Neural crest cell (in vitro differentiated cells): ENCODE results near the gene QPRT. TPM values are rescaled to one million over a fixed set of nuclear protein-coding genes. Genes with fewer than 3 reads are reported as not detected.
"Not testable (repeated sequence)": the region's sequence is repeated elsewhere in the genome, so short reads cannot be mapped to it uniquely, and the experiment has no call there.

ENCODE experiments used
- DNase-seq: peaks from one replicate; pipeline ENCODE4 v3.0.0; 2021; ENCODE audit warnings: low read depth, mixed read lengths, low spot score
- H3K27ac Mint-ChIP-seq: one replicate; pipeline ENCODE4 v1.8.0; 2021; ENCODE audit warnings: mild to moderate bottlenecking, mixed read lengths; ENCODE audit not compliant: unreplicated experiment
- H3K27me3 Mint-ChIP-seq: 2 replicates; pipeline ENCODE4 v1.8.0; 2021; ENCODE audit warnings: low read depth, mild to moderate bottlenecking, mixed read lengths
- H3K36me3 Mint-ChIP-seq: 2 replicates; pipeline ENCODE4 v1.8.0; 2021; ENCODE audit warnings: low read depth, mild to moderate bottlenecking, mixed read lengths
- H3K4me1 Mint-ChIP-seq: 2 replicates; pipeline ENCODE4 v1.8.0; 2021; ENCODE audit warnings: mixed read lengths
- H3K4me3 Mint-ChIP-seq: one replicate; pipeline ENCODE4 v1.8.0; 2021; ENCODE audit warnings: mild to moderate bottlenecking, mixed read lengths
- H3K9me3 Mint-ChIP-seq: 2 replicates; pipeline ENCODE4 v1.8.0; 2021; ENCODE audit warnings: mixed read lengths
- CTCF ChIP-seq: fragments of 200-600 bp; sonication (generic); conservative IDR thresholded peaks from 2 replicates; pipeline ENCODE4 v1.5.0; 2021; ENCODE audit warnings: antibody characterized with exemption, mild to moderate bottlenecking
- total RNA-seq: library from RNA; stranded (reverse); gene quantifications from 2 replicates; pipeline ENCODE4 v1.2.1, GENCODE V29; 2021

Gene QPRT
- total RNA-seq, 1 donor from 2014 or later, result 77.3 TPM

- no peak for TF ChIP-seq CTCF
- peak overlapping the region; percentile 65 for H3K4me3 Mint-ChIP-seq
- H3K27ac Mint-ChIP-seq, result peak overlapping the region; percentile 93
- H3K9me3 Mint-ChIP-seq, result no peaks in the 10 kb centered on the region
- DNase-seq, result no peak
- peaks cover 31% of the 10 kb centered on the region for H3K4me1 Mint-ChIP-seq
- no peaks in the 10 kb centered on the region for H3K27me3 Mint-ChIP-seq
- H3K36me3 Mint-ChIP-seq, result no peaks in the 10 kb centered on the region
These were observed 13.5 kb upstream of the QPRT start for GRCh38 chr16:29665294-29666077.

- not testable (repeated sequence) for H3K27me3 Mint-ChIP-seq, H3K9me3 Mint-ChIP-seq, H3K27ac Mint-ChIP-seq, H3K36me3 Mint-ChIP-seq, DNase-seq
- Mint-ChIP-seq H3K4me1 (peaks cover 31% of the 10 kb centered on the region), H3K4me3 (peak overlapping the region; percentile 65)
These were observed 11.7 kb upstream of the QPRT start for GRCh38 chr16:29667322-29667610.

GRCh38 chr16:29667755-29668154 is 11.2 kb upstream of the QPRT start:
- Mint-ChIP-seq H3K4me3 (no peak overlapping the region), H3K36me3 (no peaks in the 10 kb centered on the region), H3K4me1 (peaks cover 31% of the 10 kb centered on the region), H3K27me3 (no peaks in the 10 kb centered on the region), H3K27ac (no peak overlapping the region), H3K9me3 (no peaks in the 10 kb centered on the region)
- no peak for TF ChIP-seq CTCF
- DNase-seq, result no peak

- DNase-seq, result no peak
- H3K9me3 Mint-ChIP-seq, result no peaks in the 10 kb centered on the region
- no peak overlapping the region for H3K27ac Mint-ChIP-seq
- H3K36me3 Mint-ChIP-seq, result no peaks in the 10 kb centered on the region
- peaks cover 31% of the 10 kb centered on the region for H3K4me1 Mint-ChIP-seq
- no peaks in the 10 kb centered on the region for H3K27me3 Mint-ChIP-seq
- TF ChIP-seq CTCF, result no peak
- no peak overlapping the region for H3K4me3 Mint-ChIP-seq
These were observed 10.7 kb upstream of the QPRT start for GRCh38 chr16:29668267-29668666.

- DNase-seq, result no peak
- no peak overlapping the region for H3K4me3 Mint-ChIP-seq
- H3K27me3 Mint-ChIP-seq, result no peaks in the 10 kb centered on the region
- H3K36me3 Mint-ChIP-seq, result no peaks in the 10 kb centered on the region
- no peaks in the 10 kb centered on the region for H3K9me3 Mint-ChIP-seq
- no peak overlapping the region for H3K27ac Mint-ChIP-seq
- H3K4me1 Mint-ChIP-seq, result peaks cover 11% of the 10 kb centered on the region
- TF ChIP-seq CTCF, result no peak
These were observed 5.5 kb upstream of the QPRT start for GRCh38 chr16:29673501-29673900.

DNA sequence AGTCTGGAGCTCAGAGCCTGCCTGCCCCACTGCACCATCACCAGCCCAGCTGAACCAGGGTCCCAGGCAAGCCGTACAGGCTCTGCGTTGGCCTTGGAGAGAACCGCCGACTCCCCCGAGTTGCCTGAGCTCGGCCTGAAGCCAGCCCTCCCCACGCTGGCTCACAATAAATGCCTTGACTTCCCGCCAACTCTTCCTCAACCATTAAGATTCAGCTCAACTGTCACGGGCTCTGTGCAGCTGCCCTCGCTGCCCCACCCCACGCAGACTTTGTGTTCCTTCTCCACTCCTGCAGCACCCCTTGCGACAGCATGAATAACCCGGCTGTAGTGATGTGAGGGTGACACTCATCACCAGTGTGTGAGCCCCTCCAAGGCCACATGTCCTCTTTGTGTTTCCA is 4.8 kb upstream of the QPRT start:
- Mint-ChIP-seq H3K36me3 (no peaks in the 10 kb centered on the region), H3K9me3 (no peaks in the 10 kb centered on the region), H3K27me3 (no peaks in the 10 kb centered on the region), H3K27ac (peak overlapping the region; percentile 89), H3K4me1 (peaks cover 16% of the 10 kb centered on the region), H3K4me3 (no peak overlapping the region)
- TF ChIP-seq CTCF, result no peak
- no peak for DNase-seq
